GM23248 (cell line): ENCODE data around the gene ELMO1. TPM values are rescaled to one million over a fixed set of nuclear protein-coding genes. Genes with fewer than 3 reads are reported as not detected.

Experiments
- DNase-seq: peaks from one replicate; pipeline ENCODE4 v3.0.0-alpha.2; 2015
- H2AFZ ChIP-seq: fragments of 200-600 bp; sonication (generic); 2 replicates; pipeline ENCODE4 v1.6.1; 2016; ENCODE audit warnings: antibody characterized with exemption
- H3F3A ChIP-seq: fragments of 200-600 bp; sonication (generic); 2 replicates; pipeline ENCODE4 v1.6.1; 2016; ENCODE audit warnings: mild to moderate bottlenecking, antibody characterized with exemption, mixed run types; ENCODE audit not compliant: insufficient read depth
- H3K27ac ChIP-seq: fragments of 200-600 bp; sonication (generic); 2 replicates; pipeline ENCODE4 v1.5.1; 2016; ENCODE audit warnings: mild to moderate bottlenecking
- H3K27me3 ChIP-seq: fragments of 200-600 bp; sonication (generic); replicated peaks from 2 replicates; pipeline ENCODE4 v1.6.1; 2016; ENCODE audit warnings: mild to moderate bottlenecking; ENCODE audit not compliant: insufficient read depth
- H3K36me3 ChIP-seq: fragments of 200-600 bp; sonication (generic); 2 replicates; pipeline ENCODE4 v1.6.1; 2016; ENCODE audit warnings: low read depth, mild to moderate bottlenecking
- H3K4me1 ChIP-seq: fragments of 200-600 bp; sonication (generic); 2 replicates; pipeline ENCODE4 v1.6.1; 2016; ENCODE audit warnings: mild to moderate bottlenecking; ENCODE audit not compliant: insufficient read depth
- H3K4me2 ChIP-seq: fragments of 200-600 bp; sonication (generic); one replicate; pipeline ENCODE4 v1.6.1; 2016; ENCODE audit warnings: mild to moderate bottlenecking; ENCODE audit not compliant: unreplicated experiment
- H3K4me3 ChIP-seq: fragments of 200-600 bp; sonication (generic); 2 replicates; pipeline ENCODE4 v1.5.1; 2016; ENCODE audit warnings: mild to moderate bottlenecking
- H3K79me2 ChIP-seq: fragments of 200-600 bp; sonication (generic); 2 replicates; pipeline ENCODE4 v1.6.1; 2016; ENCODE audit warnings: mild to moderate bottlenecking; ENCODE audit not compliant: insufficient read depth
- H3K9ac ChIP-seq: fragments of 200-600 bp; sonication (generic); 2 replicates; pipeline ENCODE4 v1.6.1; 2016; ENCODE audit warnings: mild to moderate bottlenecking
- H3K9me2 ChIP-seq: fragments of 200-600 bp; sonication (generic); 2 replicates; pipeline ENCODE4 v1.6.1; 2016; ENCODE audit warnings: mixed run types, mild to moderate bottlenecking, moderate library complexity; ENCODE audit not compliant: insufficient read depth
- H3K9me3 ChIP-seq: fragments of 200-600 bp; sonication (generic); one replicate; pipeline ENCODE4 v1.6.1; 2017; ENCODE audit warnings: low read depth
- H4K20me1 ChIP-seq: fragments of 200-600 bp; sonication (generic); 2 replicates; pipeline ENCODE4 v1.6.0; 2016; ENCODE audit not compliant: insufficient read depth
- EZH2 ChIP-seq: fragments of 200-600 bp; sonication (generic); IDR thresholded peaks from 2 replicates; pipeline ENCODE4 v1.6.1; 2018; ENCODE audit warnings: antibody characterized with exemption, mild to moderate bottlenecking; ENCODE audit not compliant: insufficient read depth, poor library complexity, severe bottlenecking
- EZH2phosphoT487 ChIP-seq: fragments of 200-600 bp; sonication (generic); IDR thresholded peaks from 2 replicates; pipeline ENCODE4 v1.6.1; 2018; ENCODE audit warnings: antibody characterized with exemption, moderate library complexity, mild to moderate bottlenecking, low read depth; ENCODE audit not compliant: insufficient read depth
- WGBS, 2 experiments: methylation state at CpG; one replicate each; pipeline ENCODE4 v1.1.6; 2015 to 2017; ENCODE audit warnings: low lambda C conversion rate in 2 of 2, low coverage in 1 of 2; ENCODE audit errors: missing lambda C conversion rate in 2 of 2; 5-methylcytosine and 5-hydroxymethylcytosine counted together
- in situ Hi-C: fragments of 300-500 bp; cut with MboI; formaldehyde crosslinking; loops from 2 replicates; pipeline ENCODE4 v1.15.0; 2020
- polyA plus RNA-seq: library from polyadenylated mRNA; unstranded; fragments of >200 nt; fragmentation: Nextera tagmentation; extraction: Ambion mirVana; gene quantifications from 2 replicates; pipeline ENCODE4 v1.2.1, GENCODE V29; 2016
- total RNA-seq: library from RNA; depleted of rRNA; stranded (reverse); fragments of >200 nt; shearing (Covaris generic); gene quantifications from 2 replicates; pipeline ENCODE4 v1.2.3, GENCODE V29; 2014

The ELMO1 gene
- total and polyA plus RNA-seq, 2 experiments from 2014 or later, result not detected

DNA sequence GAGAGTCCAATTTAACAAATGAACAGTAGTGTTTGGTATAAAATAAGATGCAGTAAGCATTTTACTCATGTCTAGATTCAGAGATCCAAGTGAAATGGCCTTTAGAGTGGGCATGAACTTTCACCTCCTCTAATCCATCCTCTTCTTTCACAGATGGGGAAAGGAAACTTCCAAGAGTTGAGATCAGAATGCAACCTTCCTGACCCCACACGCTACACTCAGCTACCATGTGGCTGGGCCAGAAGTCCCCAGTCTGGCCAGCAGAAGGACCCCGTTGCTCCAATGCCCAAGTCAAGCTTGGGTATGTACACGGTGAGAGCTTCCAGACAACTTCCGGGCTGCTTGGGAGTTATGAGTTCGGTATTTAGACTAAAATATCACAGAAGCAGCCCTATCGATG, 228.0 kb downstream of the ELMO1 start:
- Histone ChIP-seq H3K4me2 (no peak overlapping the region), H3K27me3 (no peaks in the 10 kb centered on the region), H3K36me3 (no peaks in the 10 kb centered on the region), H3K27ac (no peak overlapping the region), H3K4me1 (no peaks in the 10 kb centered on the region), H3K9me3 (no peaks in the 10 kb centered on the region), H3K4me3 (no peak overlapping the region), H3K9me2 (no peaks in the 10 kb centered on the region), H3K79me2 (no peaks in the 10 kb centered on the region), H4K20me1 (no peaks in the 10 kb centered on the region), H3K9ac (no peak overlapping the region), H2AFZ (no peak overlapping the region), H3F3A (no peaks in the 10 kb centered on the region)
- 54% methylated on average over 5 to 6 of the region's 6 CpGs for WGBS, 2 experiments
- DNase-seq, result no peak
- in situ Hi-C loops, result no loop called here
- TF ChIP-seq EZH2 (no peak), EZH2phosphoT487 (no peak)

DNA sequence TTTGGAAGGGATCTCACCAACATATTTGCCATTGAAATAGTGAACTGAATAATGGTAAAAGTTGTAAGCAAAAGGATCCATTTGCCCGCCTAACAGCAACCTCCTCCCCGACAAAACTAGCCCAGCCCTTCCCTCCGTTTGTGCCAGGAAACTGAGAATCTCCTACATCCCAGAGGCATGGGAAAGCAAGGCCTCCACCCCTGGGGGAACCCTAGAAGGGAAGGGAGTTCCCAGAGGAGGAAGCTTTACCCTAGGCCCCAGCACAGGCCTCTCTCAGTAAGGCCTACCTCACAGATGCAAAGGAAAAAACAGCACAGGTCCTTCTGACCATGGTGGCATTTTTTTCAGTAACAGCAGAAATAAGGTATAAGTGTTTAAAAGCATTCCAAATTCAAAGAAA, 229.7 kb downstream of the ELMO1 start:
- 25 to 26% methylated on average over 3 of the region's 3 CpGs for WGBS, 2 experiments
- TF ChIP-seq EZH2phosphoT487 (no peak), EZH2 (no peak)
- Histone ChIP-seq H3K9ac (no peak overlapping the region), H3F3A (no peaks in the 10 kb centered on the region), H3K4me3 (no peak overlapping the region), H3K4me1 (no peaks in the 10 kb centered on the region), H3K9me3 (no peaks in the 10 kb centered on the region), H4K20me1 (no peaks in the 10 kb centered on the region), H3K27ac (no peak overlapping the region), H3K4me2 (no peak overlapping the region), H3K36me3 (no peaks in the 10 kb centered on the region), H3K9me2 (no peaks in the 10 kb centered on the region), H3K27me3 (no peaks in the 10 kb centered on the region), H2AFZ (no peak overlapping the region), H3K79me2 (no peaks in the 10 kb centered on the region)
- DNase-seq, result no peak
- in situ Hi-C loops, result no loop called here

DNA sequence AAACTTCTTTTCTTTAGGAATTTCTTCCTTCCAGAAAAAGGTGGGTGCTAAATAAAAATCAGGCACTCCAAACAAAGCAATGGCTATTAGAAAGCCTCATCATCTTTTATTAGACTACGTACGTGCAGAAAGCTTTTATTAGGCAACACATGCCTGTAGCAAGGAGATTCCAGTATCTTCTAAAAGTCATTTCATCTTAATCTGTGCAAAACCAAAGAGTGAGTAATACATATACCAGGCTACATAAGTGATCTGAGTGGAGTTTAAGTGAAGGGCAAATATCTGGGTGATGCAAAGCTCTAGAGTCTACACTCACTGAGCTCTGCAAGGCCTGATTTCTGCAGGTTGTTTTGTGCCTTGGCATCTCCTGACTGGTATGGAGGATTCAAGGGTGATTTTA, 231.7 kb downstream of the ELMO1 start:
- Histone ChIP-seq H3K4me3 (no peak overlapping the region), H3K9me2 (no peaks in the 10 kb centered on the region), H3K4me1 (no peaks in the 10 kb centered on the region), H4K20me1 (no peaks in the 10 kb centered on the region), H3F3A (no peaks in the 10 kb centered on the region), H3K27ac (no peak overlapping the region), H3K9me3 (no peaks in the 10 kb centered on the region), H2AFZ (no peak overlapping the region), H3K4me2 (no peak overlapping the region), H3K9ac (no peak overlapping the region), H3K36me3 (no peaks in the 10 kb centered on the region), H3K79me2 (no peaks in the 10 kb centered on the region), H3K27me3 (no peaks in the 10 kb centered on the region)
- DNase-seq, result no peak
- no peak for TF ChIP-seq EZH2
- TF ChIP-seq EZH2phosphoT487, result no peak
- in situ Hi-C loops, result no loop called here
- 13 to 16% methylated on average over 2 of the region's 2 CpGs for WGBS, 2 experiments

DNA sequence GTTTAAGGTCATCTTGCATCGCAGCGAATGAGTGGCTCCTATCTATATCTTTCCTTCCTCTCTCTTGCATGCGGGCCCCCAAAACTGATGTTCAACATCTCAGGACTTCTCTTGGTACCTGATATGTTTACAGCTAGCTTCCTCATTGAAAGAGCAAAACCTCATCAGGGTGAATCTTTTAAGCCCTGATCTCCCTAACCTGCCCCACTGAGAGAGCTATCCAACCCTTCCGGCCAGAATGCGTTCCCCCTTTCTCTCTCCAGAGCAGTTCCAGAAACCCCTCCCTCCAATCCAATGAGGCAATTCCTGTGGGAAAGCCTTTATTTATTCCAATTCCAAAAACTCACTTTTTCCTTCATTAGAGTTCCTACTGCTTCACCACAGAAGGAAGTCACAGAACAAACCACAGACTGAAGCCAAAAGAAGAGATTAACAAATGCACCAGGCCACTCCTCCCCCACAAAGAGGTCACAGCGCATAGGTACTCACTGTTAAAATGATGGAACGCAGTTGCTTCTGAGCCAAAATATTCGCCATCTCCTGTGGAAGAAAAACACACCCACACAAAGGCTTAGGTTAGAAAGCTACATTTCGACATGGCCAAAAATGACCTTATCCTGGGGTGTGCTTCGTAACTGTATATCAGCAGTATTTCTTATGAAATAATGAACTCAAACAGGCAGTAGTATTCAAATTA, 232.4 kb downstream of the ELMO1 start:
- DNase-seq, result no peak
- H3K4me1 ChIP-seq, result no peaks in the 10 kb centered on the region
- no peaks in the 10 kb centered on the region for H4K20me1 ChIP-seq
- H3K4me2 ChIP-seq, result no peak overlapping the region
- in situ Hi-C loops, result no loop called here
- H3K36me3 ChIP-seq, result no peaks in the 10 kb centered on the region
- TF ChIP-seq EZH2phosphoT487, result no peak
- no peak for TF ChIP-seq EZH2
- no peak overlapping the region for H3K9ac ChIP-seq
- H3K9me3 ChIP-seq, result no peaks in the 10 kb centered on the region
- no peak overlapping the region for H3K27ac ChIP-seq
- H3F3A ChIP-seq, result no peaks in the 10 kb centered on the region
- H3K27me3 ChIP-seq, result no peaks in the 10 kb centered on the region
- no peak overlapping the region for H2AFZ ChIP-seq
- no peak overlapping the region for H3K4me3 ChIP-seq
- no peaks in the 10 kb centered on the region for H3K79me2 ChIP-seq
- no peaks in the 10 kb centered on the region for H3K9me2 ChIP-seq
- WGBS, 2 experiments, result 53 to 63% methylated on average over 10 of the region's 10 CpGs
